Esophagus muscularis mucosa (tissue), 4 donors: ENCODE measurements around the gene RSRC1.

Source experiments
- CTCF ChIP-seq, 3 experiments: fragments of 200-600 bp in 2 of 3; fragments of 450-650 bp in 1 of 3; sonication (generic) in 2 of 3; IDR thresholded peaks; one replicate each; pipeline ENCODE4 v1.5.1; 2017 to 2019; ENCODE audit warnings: antibody characterized with exemption in 3 of 3, mild to moderate bottlenecking in 2 of 3, moderate library complexity in 1 of 3
- EP300 ChIP-seq: sonication (generic); formaldehyde crosslinking; IDR thresholded peaks from one replicate; pipeline ENCODE4 v1.6.1; 2017; ENCODE audit warnings: antibody characterized with exemption
- POLR2A ChIP-seq: fragments of 450-650 bp; IDR thresholded peaks from one replicate; pipeline ENCODE4 v1.6.1; 2017; ENCODE audit warnings: antibody characterized with exemption, moderate library complexity, mild to moderate bottlenecking, low read depth
- POLR2AphosphoS5 ChIP-seq, 2 donors: sonication (generic); formaldehyde crosslinking; IDR thresholded peaks; one replicate each; pipeline ENCODE4 v1.6.1; 2017; ENCODE audit warnings: antibody characterized with exemption in 2 of 2

- no peak for TF ChIP-seq CTCF (IDR thresholded peaks at IDR 0.05)
- no peak for TF ChIP-seq EP300
- no peak for TF ChIP-seq POLR2AphosphoS5 (IDR thresholded peaks at IDR 0.05)
- no peak for TF ChIP-seq POLR2A
Measured at GRCh38 chr3:158297940-158298339, 188.1 kb downstream of the RSRC1 start.
